H9 (cell line): ENCODE data around the gene MT1X. TPM values are rescaled to one million over a fixed set of nuclear protein-coding genes. Genes with fewer than 3 reads are reported as not detected.

Experiments
- DNase-seq: peaks from one replicate; pipeline ENCODE4 v3.0.0-alpha.2; 2017
- H2AFZ ChIP-seq: one replicate; pipeline ENCODE4 v1.6.1; 2013; ENCODE audit warnings: mild to moderate bottlenecking, low read length, control low read depth, moderate library complexity
- H2AK5ac ChIP-seq: 2 replicates; pipeline ENCODE4 v1.6.1; 2013; ENCODE audit warnings: low read length, control low read depth, mixed read lengths; ENCODE audit not compliant: insufficient read length
- H2BK120ac ChIP-seq: one replicate; pipeline ENCODE4 v1.6.1; 2013; ENCODE audit warnings: low read depth, mild to moderate bottlenecking, low read length, control low read depth, inconsistent platforms; ENCODE audit not compliant: poor library complexity, severe bottlenecking
- H2BK12ac ChIP-seq: 2 replicates; pipeline ENCODE4 v1.6.1; 2013; ENCODE audit warnings: low read length, control low read depth, mixed read lengths, low read depth; ENCODE audit not compliant: insufficient read length
- H2BK15ac ChIP-seq: 2 replicates; pipeline ENCODE4 v1.6.1; 2013; ENCODE audit warnings: low read depth, low read length, control low read depth
- H2BK20ac ChIP-seq: one replicate; pipeline ENCODE4 v1.6.1; 2013; ENCODE audit warnings: low read depth, mild to moderate bottlenecking, low read length, control low read depth, inconsistent platforms; ENCODE audit not compliant: poor library complexity, severe bottlenecking
- H2BK5ac ChIP-seq: 2 replicates; pipeline ENCODE4 v1.6.1; 2013; ENCODE audit warnings: low read length, control low read depth, mixed read lengths; ENCODE audit not compliant: insufficient read length
- H3K14ac ChIP-seq: 2 replicates; pipeline ENCODE4 v1.6.1; 2013; ENCODE audit warnings: low read length, control low read depth; ENCODE audit not compliant: insufficient read depth
- H3K18ac ChIP-seq: 2 replicates; pipeline ENCODE4 v1.6.1; 2013; ENCODE audit warnings: low read depth, mild to moderate bottlenecking, mixed read lengths, low read length, control low read depth; ENCODE audit not compliant: insufficient read length
- H3K23ac ChIP-seq: 2 replicates; pipeline ENCODE4 v1.6.1; 2013; ENCODE audit warnings: low read length, control low read depth, mixed read lengths, low read depth; ENCODE audit not compliant: insufficient read length
- H3K23me2 ChIP-seq: 2 replicates; pipeline ENCODE4 v1.6.1; 2013; ENCODE audit warnings: low read depth, mild to moderate bottlenecking, mixed read lengths, low read length, control low read depth; ENCODE audit not compliant: insufficient read length, poor library complexity, severe bottlenecking
- H3K27ac ChIP-seq: 2 replicates; pipeline ENCODE4 v1.5.1; 2013; ENCODE audit warnings: low read length, control low read depth, mixed read lengths, low read depth; ENCODE audit not compliant: insufficient read length
- H3K27me3 ChIP-seq: 2 replicates; pipeline ENCODE4 v1.6.1; 2013; ENCODE audit warnings: low read length, control low read depth, inconsistent platforms; ENCODE audit not compliant: insufficient read depth
- H3K4ac ChIP-seq: 2 replicates; pipeline ENCODE4 v1.6.1; 2013; ENCODE audit warnings: low read depth, mild to moderate bottlenecking, control low read depth, inconsistent platforms, low read length, moderate library complexity
- H3K4me1 ChIP-seq: 2 replicates; pipeline ENCODE4 v1.6.1; 2013; ENCODE audit warnings: low read length, control low read depth, inconsistent platforms; ENCODE audit not compliant: insufficient read depth
- H3K4me2 ChIP-seq: 2 replicates; pipeline ENCODE4 v1.6.1; 2013; ENCODE audit warnings: low read length, control low read depth, mixed read lengths; ENCODE audit not compliant: insufficient read length, insufficient read depth
- H3K56ac ChIP-seq: 2 replicates; pipeline ENCODE4 v1.6.1; 2013; ENCODE audit warnings: low read depth, mild to moderate bottlenecking, mixed read lengths, low read length, control low read depth; ENCODE audit not compliant: insufficient read length
- H3K79me1 ChIP-seq: 2 replicates; pipeline ENCODE4 v1.6.1; 2013; ENCODE audit warnings: low read depth, mild to moderate bottlenecking, moderate library complexity, low read length, control low read depth, inconsistent platforms; ENCODE audit not compliant: insufficient read depth, poor library complexity, severe bottlenecking
- H3K79me2 ChIP-seq: 2 replicates; pipeline ENCODE4 v1.6.1; 2013; ENCODE audit warnings: low read length, control low read depth, inconsistent platforms; ENCODE audit not compliant: insufficient read depth
- H3K9ac ChIP-seq: 2 replicates; pipeline ENCODE4 v1.6.1; 2013; ENCODE audit warnings: low read length, control low read depth, mixed read lengths; ENCODE audit not compliant: insufficient read length; ENCODE audit errors: extremely low read depth
- H3K9me3 ChIP-seq: one replicate; pipeline ENCODE4 v1.6.1; 2013; ENCODE audit warnings: low read depth, low read length, inconsistent platforms; ENCODE audit not compliant: control insufficient read depth
- H3T11ph ChIP-seq: one replicate; pipeline ENCODE4 v1.6.1; 2013; ENCODE audit warnings: mild to moderate bottlenecking, low read length, control low read depth, inconsistent platforms
- H4K20me1 ChIP-seq: one replicate; pipeline ENCODE4 v1.6.1; 2013; ENCODE audit not compliant: control insufficient read depth, insufficient read length, insufficient read depth
- H4K5ac ChIP-seq: 2 replicates; pipeline ENCODE4 v1.6.1; 2013; ENCODE audit warnings: low read depth, mild to moderate bottlenecking, mixed read lengths, low read length, control low read depth; ENCODE audit not compliant: insufficient read length
- H4K8ac ChIP-seq: replicated peaks from 2 replicates; pipeline ENCODE4 v1.6.1; 2013; ENCODE audit warnings: low read length, control low read depth, mixed read lengths, low read depth; ENCODE audit not compliant: insufficient read length
- H4K91ac ChIP-seq: 2 replicates; pipeline ENCODE4 v1.6.1; 2013; ENCODE audit warnings: low read depth, mild to moderate bottlenecking, moderate library complexity, mixed read lengths, low read length, control low read depth; ENCODE audit not compliant: insufficient read length
- H3K27ac Mint-ChIP-seq, 3 experiments: 2 replicates in 2 of 3; 3 replicates in 1 of 3; pipeline ENCODE4 v1.8.0; 2020 to 2021; ENCODE audit warnings: mixed read lengths in 3 of 3, mild to moderate bottlenecking in 1 of 3, moderate library complexity in 1 of 3
- H3K27me3 Mint-ChIP-seq: 2 replicates; pipeline ENCODE4 v1.8.0; 2021; ENCODE audit warnings: low read depth, mild to moderate bottlenecking, moderate library complexity, mixed read lengths
- H3K36me3 Mint-ChIP-seq, 3 experiments: 2 replicates in 2 of 3; 3 replicates in 1 of 3; pipeline ENCODE4 v1.8.0; 2020 to 2021; ENCODE audit warnings: low read depth in 3 of 3, mixed read lengths in 3 of 3; ENCODE audit not compliant: insufficient read depth in 1 of 3
- H3K4me1 Mint-ChIP-seq, 2 experiments: 2 replicates each; pipeline ENCODE4 v1.8.0; 2020; ENCODE audit warnings: mixed read lengths in 2 of 2
- H3K4me3 Mint-ChIP-seq, 2 experiments: 2 replicates in 1 of 2; 3 replicates in 1 of 2; pipeline ENCODE4 v1.8.0; 2020 to 2021; ENCODE audit warnings: mild to moderate bottlenecking in 2 of 2, mixed read lengths in 2 of 2, moderate library complexity in 1 of 2
- H3K9me3 Mint-ChIP-seq, 2 experiments: 2 replicates in 1 of 2; 3 replicates in 1 of 2; pipeline ENCODE4 v1.8.0; 2020; ENCODE audit warnings: mild to moderate bottlenecking in 2 of 2, mixed read lengths in 2 of 2, moderate library complexity in 1 of 2
- CTCF ChIP-seq: fragments of 200-600 bp; sonication (generic); conservative IDR thresholded peaks from 3 replicates; pipeline ENCODE4 v1.8.0; 2021; ENCODE audit warnings: antibody characterized with exemption, mild to moderate bottlenecking
- WGBS: extraction: QIAGEN DNeasy Blood & Tissue Kit; methylation state at CpG from one replicate; pipeline ENCODE4 v1.1.7; 2013; ENCODE audit warnings: missing lambda C conversion rate, low lambda C conversion rate, mixed read lengths; ENCODE audit not compliant: insufficient read length; ENCODE audit errors: extremely low coverage; 5-methylcytosine and 5-hydroxymethylcytosine counted together
- total RNA-seq: library from RNA; stranded (reverse); gene quantifications from 2 replicates; pipeline ENCODE4 v1.2.1, GENCODE V29; 2021

The MT1X gene
- total RNA-seq, 1 experiment from 2014 or later = 32.1 TPM

- H3K27me3 ChIP-seq = no peaks in the 10 kb centered on the region
- no peak overlapping the region for H2BK20ac ChIP-seq
- no peak overlapping the region for H2BK120ac ChIP-seq
- H3K9ac ChIP-seq = no peak overlapping the region
- Mint-ChIP-seq H3K4me3 (no peak overlapping the region), H3K27me3 (peaks cover 23% of the 10 kb centered on the region), H3K9me3 (peaks cover 9 to 11% of the 10 kb centered on the region in 2 experiments), H3K27ac (no peak overlapping the region), H3K36me3 (peaks cover 0 to 11% (median 6%) of the 10 kb centered on the region in 3 experiments; a peak in 5 of 7 replicates), H3K4me1 (peaks cover 10 to 11% of the 10 kb centered on the region in 2 experiments)
- H3K27ac ChIP-seq = no peak overlapping the region
- no peak overlapping the region for H4K5ac ChIP-seq
- no peak overlapping the region for H2AK5ac ChIP-seq
- no peak overlapping the region for H3K18ac ChIP-seq
- H3K23ac ChIP-seq = no peak overlapping the region
- no peak overlapping the region for H3K4ac ChIP-seq
- no peak for DNase-seq
- no peak overlapping the region for H4K8ac ChIP-seq
- no peak overlapping the region for H2BK5ac ChIP-seq
- no peak overlapping the region for H3T11ph ChIP-seq
- H3K56ac ChIP-seq = no peak overlapping the region
- H4K20me1 ChIP-seq = no peaks in the 10 kb centered on the region
- H2AFZ ChIP-seq = no peak overlapping the region
- no peaks in the 10 kb centered on the region for H3K4me1 ChIP-seq
- H3K79me1 ChIP-seq = no peaks in the 10 kb centered on the region
- H3K23me2 ChIP-seq = no peaks in the 10 kb centered on the region
- no peaks in the 10 kb centered on the region for H3K79me2 ChIP-seq
- no peak overlapping the region for H2BK15ac ChIP-seq
- no CpG with 5 or more reads among the region's 1 CpG for WGBS
- H3K9me3 ChIP-seq = no peaks in the 10 kb centered on the region
- no peak overlapping the region for H2BK12ac ChIP-seq
- no peak for TF ChIP-seq CTCF
- H3K14ac ChIP-seq = no peak overlapping the region
- no peak overlapping the region for H3K4me2 ChIP-seq
- no peak overlapping the region for H4K91ac ChIP-seq
These were observed 6.5 kb downstream of the MT1X start for GRCh38 chr16:56688762-56689161.
